Aorta (tissue), 5 donors: ENCODE results near the gene PPP2R3C. TPM values are rescaled to one million over a fixed set of nuclear protein-coding genes. Genes with fewer than 3 reads are reported as not detected.
"Not testable (repeated sequence)": the region's sequence is repeated elsewhere in the genome, so short reads cannot be mapped to it uniquely, and the experiment has no call there.

ENCODE experiments used
- ATAC-seq: fragments of 200-7000 bp; cut with Tn5 transposase; one replicate; pipeline ENCODE4 v1.9.1; 2022; ENCODE audit warnings: moderate library complexity; ENCODE audit not compliant: low FRiP score
- DNase-seq, 2 donors: peaks; one replicate each; pipeline ENCODE4 v3.0.0-alpha.2; 2020
- H3K27ac ChIP-seq, 2 donors: one replicate each; pipeline ENCODE4 v1.5.1; 2013; ENCODE audit warnings: low read length in 2 of 2, mild to moderate bottlenecking in 2 of 2, moderate library complexity in 2 of 2, control low read depth in 1 of 2, inconsistent platforms in 1 of 2, low read depth in 1 of 2
- H3K27me3 ChIP-seq, 2 donors: one replicate each; pipeline ENCODE4 v1.6.1; 2013; ENCODE audit warnings: control low read depth in 1 of 2, low read length in 1 of 2, mild to moderate bottlenecking in 1 of 2, moderate library complexity in 1 of 2; ENCODE audit not compliant: insufficient read depth in 2 of 2, control insufficient read depth in 1 of 2
- H3K36me3 ChIP-seq, 2 donors: one replicate each; pipeline ENCODE4 v1.6.1; 2013; ENCODE audit warnings: control low read depth in 1 of 2, low read length in 1 of 2, mild to moderate bottlenecking in 1 of 2; ENCODE audit not compliant: insufficient read depth in 2 of 2, control insufficient read depth in 1 of 2
- H3K4me1 ChIP-seq, 2 donors: one replicate each; pipeline ENCODE4 v1.6.1; 2013; ENCODE audit warnings: low read length in 2 of 2, control low read depth in 1 of 2, mild to moderate bottlenecking in 1 of 2, moderate library complexity in 1 of 2; ENCODE audit not compliant: insufficient read depth in 2 of 2, control insufficient read depth in 1 of 2
- H3K4me3 ChIP-seq, 2 donors: one replicate each; pipeline ENCODE4 v1.5.1; 2013; ENCODE audit warnings: low read length in 2 of 2, control low read depth in 1 of 2, mild to moderate bottlenecking in 1 of 2
- H3K9me3 ChIP-seq: one replicate; pipeline ENCODE4 v1.6.1; 2013; ENCODE audit warnings: mild to moderate bottlenecking, low read length; ENCODE audit not compliant: control insufficient read depth
- WGBS, 2 donors: extraction: QIAGEN DNeasy Blood & Tissue Kit; methylation state at CpG; one replicate each; pipeline ENCODE4 v1.1.7; 2013; 5-methylcytosine and 5-hydroxymethylcytosine counted together
- intact Hi-C, 2 donors: fragments of 100-400 bp; cut with DNase I; formaldehyde crosslinking; loops; one replicate each; pipeline versions ENCODE4 v1.14.2 to v1.15.0; 2022
- polyA plus RNA-seq, 2 donors: library from polyadenylated mRNA; stranded (reverse); fragments of 200-250 nt; gene quantifications; one replicate each; pipeline ENCODE4 v1.2.3, GENCODE V29; 2013
- total RNA-seq, 2 donors: library from RNA; stranded (reverse); fragmentation: NEBNext Ultra II Directional; extraction: Animal tissue kit (Norgen Biotek cat#: 25700); gene quantifications; one replicate each; pipeline ENCODE4 v1.2.1, GENCODE V29; 2021
- donor health status: healthy with polysubstance abuse.
- donor health status: Bipolar disorder and iron deficiency.
- donor health status: DM: no; HTN: no; CAD: no.
- donor health status: DM: no; HTN: no; CAD: no.
- donor health status: DM: yes; HTN: yes; CAD: no.

Gene PPP2R3C
- total and polyA plus RNA-seq, 4 donors = 33.1 to 63.2 (median 41.9) TPM

GRCh38 chr14:35061113-35061791 is 60.5 kb downstream of the PPP2R3C start:
- ATAC-seq, H3K27ac ChIP-seq: not testable (repeated sequence)

GRCh38 chr14:35052637-35053036 is 69.2 kb downstream of the PPP2R3C start:
- no peak overlapping the region for H3K4me3 ChIP-seq
- no peaks in the 10 kb centered on the region for H3K9me3 ChIP-seq
- no peaks in the 10 kb centered on the region for H3K27me3 ChIP-seq
- 63 to 86% methylated on average over 2 of the region's 2 CpGs for WGBS, 2 donors
- peaks cover 0 to 6% of the 10 kb centered on the region in 2 donors for H3K4me1 ChIP-seq
- H3K36me3 ChIP-seq = no peaks in the 10 kb centered on the region
- ATAC-seq (no peak), DNase-seq (no peak)
- intact Hi-C loops = loop anchor here in 1 of 2 donors (10.0 kb wide), 1 partner anchor 362 kb away; no protein-coding TSS in a partner anchor
- H3K27ac ChIP-seq = peak overlapping the region in 1 of 2 donors; percentile 43

More at GRCh38 chr14:35061113-35061791, 60.5 kb downstream of the PPP2R3C start:
- intact Hi-C loops, H3K36me3 ChIP-seq, H3K4me1 ChIP-seq, H3K27me3 ChIP-seq, DNase-seq, H3K4me3 ChIP-seq, H3K9me3 ChIP-seq: not testable (repeated sequence)
- WGBS, 2 donors = 61 to 89% methylated on average over 1 of the region's 1 CpG

- ATAC-seq (no peak), DNase-seq (no peak)
- H3K4me3 ChIP-seq = no peak overlapping the region
- H3K27ac ChIP-seq = no peak overlapping the region
- no peaks in the 10 kb centered on the region for H3K27me3 ChIP-seq
- intact Hi-C loops = loop anchor here in 1 of 2 donors (10.0 kb wide), 1 partner anchor 363 kb away; no protein-coding TSS in a partner anchor
- H3K4me1 ChIP-seq = peaks cover 0 to 6% of the 10 kb centered on the region in 2 donors
- H3K9me3 ChIP-seq = no peaks in the 10 kb centered on the region
- no peaks in the 10 kb centered on the region for H3K36me3 ChIP-seq
- 91 to 97% methylated on average over 1 of the region's 1 CpG for WGBS, 2 donors
Measured at GRCh38 chr14:35051796-35052195, 70.0 kb downstream of the PPP2R3C start.

GRCh38 chr14:35050652-35051051 is 71.1 kb downstream of the PPP2R3C start:
- Histone ChIP-seq H3K36me3 (no peaks in the 10 kb centered on the region), H3K27ac (no peak overlapping the region), H3K4me1 (peaks cover 0 to 6% of the 10 kb centered on the region in 2 donors), H3K27me3 (no peaks in the 10 kb centered on the region), H3K9me3 (no peaks in the 10 kb centered on the region), H3K4me3 (no peak overlapping the region)
- 0% methylated on average over 1 of the region's 1 CpG for WGBS, 2 donors
- DNase-seq = no peak
- ATAC-seq = no peak
- intact Hi-C loops = loop anchor here in 1 of 2 donors (10.0 kb wide), 1 partner anchor 364 kb away; no protein-coding TSS in a partner anchor

- no peaks in the 10 kb centered on the region for H3K27me3 ChIP-seq
- WGBS, 2 donors = 50 to 66% methylated on average over 4 of the region's 4 CpGs
- H3K27ac ChIP-seq = no peak overlapping the region
- DNase-seq (no peak), ATAC-seq (no peak)
- H3K36me3 ChIP-seq = no peaks in the 10 kb centered on the region
- intact Hi-C loops = loop anchor here (2.0 to 5.0 kb wide), 3 partner anchors 66 to 74 kb away; partner anchors contain the start of genes PPP2R3C (in 2 of the 2), SRP54 (in 2 of the 2) and PRORP (in 1 of the 2)
- H3K4me1 ChIP-seq = peaks cover 0 to 6% of the 10 kb centered on the region in 2 donors
- no peak overlapping the region for H3K4me3 ChIP-seq
- no peaks in the 10 kb centered on the region for H3K9me3 ChIP-seq
Measured at GRCh38 chr14:35047976-35048513, 73.7 kb downstream of the PPP2R3C start.

DNA sequence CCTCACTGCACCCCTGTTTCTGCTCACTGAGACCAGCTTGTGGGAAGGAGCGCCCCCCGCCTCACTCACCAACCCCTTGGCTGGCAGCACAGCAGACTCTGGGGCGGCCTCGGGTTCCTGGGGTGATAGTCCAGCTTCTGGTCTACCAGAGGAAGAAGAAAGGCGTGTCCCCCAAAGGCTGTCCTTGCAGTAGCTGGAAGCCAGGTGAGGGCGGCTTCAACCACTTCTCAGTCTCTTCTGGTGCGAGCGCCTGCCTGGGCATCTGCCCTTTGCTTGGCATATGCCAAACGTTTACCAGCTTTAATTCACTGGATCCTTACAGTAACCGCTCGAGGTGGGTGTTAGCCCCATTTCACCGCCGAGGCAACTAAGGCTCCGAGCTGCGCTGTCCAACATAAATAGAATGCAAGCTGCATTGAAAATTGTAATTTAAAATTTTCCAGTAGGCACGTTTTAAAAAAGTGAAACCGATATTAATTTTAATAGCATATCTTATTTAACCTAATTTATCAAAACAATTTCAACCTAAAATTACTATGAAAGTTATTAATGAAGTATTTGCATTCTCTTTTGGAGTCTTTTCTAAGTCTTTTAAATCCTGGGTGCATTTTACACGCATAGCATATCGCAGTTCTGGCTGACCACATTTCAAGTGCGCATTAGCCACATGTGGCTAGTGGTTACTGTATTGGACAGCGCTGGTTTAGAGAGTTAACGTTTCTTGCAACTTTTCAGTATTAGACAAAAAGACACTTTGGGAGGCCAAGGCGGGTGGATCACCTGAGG is 74.8 kb downstream of the PPP2R3C start:
- intact Hi-C loops = loop anchor here (2.0 to 5.0 kb wide), 3 partner anchors 65 to 75 kb away; partner anchors contain the start of genes PPP2R3C (in 2 of the 2), SRP54 (in 2 of the 2) and PRORP (in 1 of the 2)
- 22% methylated on average over 23 of the region's 23 CpGs for WGBS, 2 donors
- Histone ChIP-seq H3K9me3 (no peaks in the 10 kb centered on the region), H3K36me3 (no peaks in the 10 kb centered on the region), H3K27me3 (no peaks in the 10 kb centered on the region), H3K27ac (peak overlapping the region; percentile 87 to 97), H3K4me1 (peaks cover 0 to 6% of the 10 kb centered on the region in 2 donors), H3K4me3 (peak overlapping the region; percentile 67 to 83)
- ATAC-seq (peak; percentile 48), DNase-seq (peak in 1 of 2 donors; percentile 75)

- intact Hi-C loops = loop anchor here (2.0 to 5.0 kb wide), 3 partner anchors 64 to 76 kb away; partner anchors contain the start of genes PPP2R3C (in 2 of the 2), SRP54 (in 2 of the 2) and PRORP (in 1 of the 2)
- ATAC-seq = peak; percentile 99
- DNase-seq = peak; percentile 99 to 100
- Histone ChIP-seq H3K4me3 (peak within 1 kb of the TSS; percentile 67 to 83), H3K4me1 (peaks cover 0 to 6% of the 10 kb centered on the region in 2 donors), H3K36me3 (no peaks in the 10 kb centered on the region), H3K27ac (peak within 1 kb of the TSS; percentile 97 to 99), H3K27me3 (no peaks in the 10 kb centered on the region), H3K9me3 (no peaks in the 10 kb centered on the region)
- 0 to 1% methylated on average over 62 to 77 of the region's 77 CpGs for WGBS, 2 donors
Measured at GRCh38 chr14:35046048-35046750, 75.6 kb downstream of the PPP2R3C start, which contains the start of gene FAM177A1. FAM177A1 (plus strand) TSS chr14:35046272; CDS start chr14:35046464, 192 bp downstream.

- ATAC-seq = peak; percentile 0
- H3K4me1 ChIP-seq = peaks cover 0 to 6% of the 10 kb centered on the region in 2 donors
- intact Hi-C loops = loop anchor here (2.0 to 5.0 kb wide), 3 partner anchors 63 to 77 kb away; partner anchors contain the start of genes PPP2R3C (in 2 of the 2), SRP54 (in 2 of the 2) and PRORP (in 1 of the 2)
- H3K36me3 ChIP-seq = no peaks in the 10 kb centered on the region
- DNase-seq = no peak
- 0% methylated on average over 6 of the region's 6 CpGs for WGBS, 2 donors
- H3K27me3 ChIP-seq = no peaks in the 10 kb centered on the region
- peak overlapping the region; percentile 50 to 80 for H3K4me3 ChIP-seq
- H3K9me3 ChIP-seq = no peaks in the 10 kb centered on the region
- peak overlapping the region; percentile 80 to 99 for H3K27ac ChIP-seq
Measured at GRCh38 chr14:35045798-35046047, 76.1 kb downstream of the PPP2R3C start.
